ENCODE measurements around the gene GFRA1.

DNA sequence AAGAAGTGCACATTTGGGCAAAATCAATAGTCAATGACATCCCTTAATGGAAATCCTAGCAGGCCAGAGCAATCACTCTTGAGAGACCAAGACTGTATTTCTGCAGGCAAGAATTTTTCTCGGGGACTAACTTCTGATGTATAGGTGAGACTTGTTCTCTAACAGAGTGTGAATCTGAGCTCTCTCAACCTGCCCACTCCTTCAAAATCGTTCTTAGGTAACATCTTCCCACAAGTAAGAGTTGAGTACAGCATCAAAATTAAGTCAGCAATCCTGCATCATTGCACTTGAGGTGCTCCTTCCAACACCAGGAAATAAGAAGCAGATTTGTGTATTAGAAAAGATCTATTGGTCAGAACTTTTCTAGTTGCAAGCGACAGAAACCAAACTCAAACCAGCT is 25.6 kb upstream of the GFRA1 start:
- no peak for TF ChIP-seq POLR2A (IDR thresholded peaks at IDR 0.05; ENCODE audit: extremely low read depth, insufficient read length)
- TF ChIP-seq, protein P1, sequence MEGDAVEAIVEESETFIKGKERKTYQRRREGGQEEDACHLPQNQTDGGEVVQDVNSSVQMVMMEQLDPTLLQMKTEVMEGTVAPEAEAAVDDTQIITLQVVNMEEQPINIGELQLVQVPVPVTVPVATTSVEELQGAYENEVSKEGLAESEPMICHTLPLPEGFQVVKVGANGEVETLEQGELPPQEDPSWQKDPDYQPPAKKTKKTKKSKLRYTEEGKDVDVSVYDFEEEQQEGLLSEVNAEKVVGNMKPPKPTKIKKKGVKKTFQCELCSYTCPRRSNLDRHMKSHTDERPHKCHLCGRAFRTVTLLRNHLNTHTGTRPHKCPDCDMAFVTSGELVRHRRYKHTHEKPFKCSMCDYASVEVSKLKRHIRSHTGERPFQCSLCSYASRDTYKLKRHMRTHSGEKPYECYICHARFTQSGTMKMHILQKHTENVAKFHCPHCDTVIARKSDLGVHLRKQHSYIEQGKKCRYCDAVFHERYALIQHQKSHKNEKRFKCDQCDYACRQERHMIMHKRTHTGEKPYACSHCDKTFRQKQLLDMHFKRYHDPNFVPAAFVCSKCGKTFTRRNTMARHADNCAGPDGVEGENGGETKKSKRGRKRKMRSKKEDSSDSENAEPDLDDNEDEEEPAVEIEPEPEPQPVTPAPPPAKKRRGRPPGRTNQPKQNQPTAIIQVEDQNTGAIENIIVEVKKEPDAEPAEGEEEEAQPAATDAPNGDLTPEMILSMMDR (IDR thresholded peaks at IDR 0.05; ENCODE audit: low read depth, low read length): no peak

Measured in NB4 (cell line).